Smooth muscle cell (in vitro differentiated cells): Measurements from ENCODE around the gene MAEA. TPM values are rescaled to one million over a fixed set of nuclear protein-coding genes. Genes with fewer than 3 reads are reported as not detected.
"Not testable (repeated sequence)": the region's sequence is repeated elsewhere in the genome, so short reads cannot be mapped to it uniquely, and the experiment has no call there.

ENCODE experiments used
- DNase-seq: peaks from one replicate; lab custom pipeline; 2025; ENCODE audit not compliant: unreplicated experiment; lab: John Stamatoyannopoulos, UW
- H2AFZ ChIP-seq: fragments of 200-600 bp; sonication (generic); 2 replicates; pipeline ENCODE4 v1.6.0; 2016; ENCODE audit warnings: antibody characterized with exemption, low read depth, mild to moderate bottlenecking
- H3F3A ChIP-seq: fragments of 200-600 bp; sonication (generic); 2 replicates; pipeline ENCODE4 v1.6.0; 2017; ENCODE audit warnings: antibody characterized with exemption, low read depth
- H3K27ac ChIP-seq: fragments of 200-600 bp; sonication (generic); 2 replicates; pipeline ENCODE4 v1.5.1; 2016; ENCODE audit warnings: low read depth, mild to moderate bottlenecking
- H3K27me3 ChIP-seq: fragments of 200-600 bp; sonication (generic); 2 replicates; pipeline ENCODE4 v1.6.1; 2016; ENCODE audit warnings: low read depth, mild to moderate bottlenecking
- H3K36me3 ChIP-seq: fragments of 200-600 bp; sonication (generic); 2 replicates; pipeline ENCODE4 v1.5.1; 2016; ENCODE audit warnings: low read depth
- H3K4me1 ChIP-seq: fragments of 200-600 bp; sonication (generic); 2 replicates; pipeline ENCODE4 v1.5.1; 2016; ENCODE audit warnings: low read depth
- H3K4me2 ChIP-seq: fragments of 200-600 bp; sonication (generic); 2 replicates; pipeline ENCODE4 v1.6.0; 2016; ENCODE audit warnings: mild to moderate bottlenecking
- H3K4me3 ChIP-seq: fragments of 200-600 bp; sonication (generic); 2 replicates; pipeline ENCODE4 v1.5.1; 2016; ENCODE audit warnings: mild to moderate bottlenecking
- H3K79me2 ChIP-seq: fragments of 200-600 bp; sonication (generic); 2 replicates; pipeline ENCODE4 v1.6.0; 2016; ENCODE audit warnings: low read depth, mild to moderate bottlenecking
- H3K9ac ChIP-seq: fragments of 200-600 bp; sonication (generic); 2 replicates; pipeline ENCODE4 v1.6.0; 2016; ENCODE audit warnings: low read depth
- H3K9me3 ChIP-seq: fragments of 200-600 bp; sonication (generic); replicated peaks from 2 replicates; pipeline ENCODE4 v1.5.1; 2016; ENCODE audit warnings: low read depth
- H4K20me1 ChIP-seq: fragments of 200-600 bp; sonication (generic); 2 replicates; pipeline ENCODE4 v1.6.0; 2016; ENCODE audit warnings: low read depth
- WGBS: methylation state at CpG from one replicate; pipeline ENCODE4 v1.1.7; 2016; ENCODE audit warnings: low lambda C conversion rate; 5-methylcytosine and 5-hydroxymethylcytosine counted together
- polyA plus RNA-seq: library from polyadenylated mRNA; unstranded; fragments of >200 nt; fragmentation: Nextera tagmentation; extraction: Ambion mirVana; gene quantifications from 2 replicates; pipeline ENCODE4 v1.2.1, GENCODE V29; 2016
- total RNA-seq: library from RNA; depleted of rRNA; stranded (reverse); fragments of >200 nt; gene quantifications from 2 replicates; pipeline ENCODE4 v1.2.3, GENCODE V29; 2014
- TF ChIP-seq, protein P1 (sequence below): fragments of 200-600 bp; sonication (generic); IDR thresholded peaks from 2 replicates; pipeline ENCODE4 v1.5.1; 2017; ENCODE audit warnings: borderline replicate concordance, mild to moderate bottlenecking, antibody characterized with exemption; ENCODE audit not compliant: insufficient read depth, poor library complexity, severe bottlenecking

The MAEA gene
- total and polyA plus RNA-seq, 2 experiments from 2014 or later, result 48.0 to 48.2 TPM

DNA sequence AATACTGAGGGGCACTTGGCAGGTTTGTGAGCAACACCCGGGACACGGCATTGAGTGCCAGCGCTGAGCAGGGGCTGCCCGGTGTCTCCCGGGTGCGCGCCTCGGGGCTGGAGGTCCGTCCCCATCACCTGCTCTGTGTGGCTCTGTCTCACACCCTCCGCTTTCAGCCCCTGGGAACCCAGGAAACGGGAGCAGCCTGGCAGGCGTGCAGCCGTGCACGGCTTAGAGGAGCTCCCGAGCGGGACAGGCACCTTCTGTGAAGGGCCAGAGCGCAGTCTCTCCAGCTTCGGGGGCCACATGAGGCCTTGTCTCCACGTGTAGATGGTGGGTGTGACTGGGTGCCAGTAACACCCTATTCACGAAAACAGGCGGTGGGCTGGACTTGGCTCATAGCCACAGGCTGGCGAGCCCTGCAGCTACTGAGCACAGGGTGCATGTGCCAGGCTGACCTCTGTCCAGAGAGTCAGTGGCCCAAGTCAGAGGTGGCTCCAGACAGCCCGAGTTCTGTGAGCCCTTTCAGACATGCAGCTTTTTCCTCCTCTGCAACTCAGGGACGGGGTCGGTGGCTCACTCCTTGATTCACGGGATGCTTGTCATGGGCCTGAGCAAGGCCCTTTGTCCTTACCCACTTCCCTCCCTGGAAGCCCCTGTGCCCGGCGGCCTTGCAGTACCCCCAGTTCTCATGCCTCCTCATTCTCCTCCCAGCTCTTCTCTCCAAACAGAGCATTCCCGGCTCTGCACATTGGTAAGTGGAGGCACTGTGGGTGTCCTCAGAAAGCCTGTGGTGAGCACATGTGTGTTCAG, 80.8 kb downstream of the MAEA start:
- Histone ChIP-seq H3K4me2 (no peak overlapping the region), H3F3A (no peaks in the 10 kb centered on the region), H4K20me1 (peaks cover 10% of the 10 kb centered on the region), H2AFZ (no peak overlapping the region), H3K27ac (no peak overlapping the region), H3K9ac (no peak overlapping the region), H3K9me3 (no peaks in the 10 kb centered on the region), H3K27me3 (no peaks in the 10 kb centered on the region), H3K4me1 (no peaks in the 10 kb centered on the region), H3K4me3 (no peak overlapping the region), H3K79me2 (no peaks in the 10 kb centered on the region), H3K36me3 (no peaks in the 10 kb centered on the region)
- TF ChIP-seq, protein P1, sequence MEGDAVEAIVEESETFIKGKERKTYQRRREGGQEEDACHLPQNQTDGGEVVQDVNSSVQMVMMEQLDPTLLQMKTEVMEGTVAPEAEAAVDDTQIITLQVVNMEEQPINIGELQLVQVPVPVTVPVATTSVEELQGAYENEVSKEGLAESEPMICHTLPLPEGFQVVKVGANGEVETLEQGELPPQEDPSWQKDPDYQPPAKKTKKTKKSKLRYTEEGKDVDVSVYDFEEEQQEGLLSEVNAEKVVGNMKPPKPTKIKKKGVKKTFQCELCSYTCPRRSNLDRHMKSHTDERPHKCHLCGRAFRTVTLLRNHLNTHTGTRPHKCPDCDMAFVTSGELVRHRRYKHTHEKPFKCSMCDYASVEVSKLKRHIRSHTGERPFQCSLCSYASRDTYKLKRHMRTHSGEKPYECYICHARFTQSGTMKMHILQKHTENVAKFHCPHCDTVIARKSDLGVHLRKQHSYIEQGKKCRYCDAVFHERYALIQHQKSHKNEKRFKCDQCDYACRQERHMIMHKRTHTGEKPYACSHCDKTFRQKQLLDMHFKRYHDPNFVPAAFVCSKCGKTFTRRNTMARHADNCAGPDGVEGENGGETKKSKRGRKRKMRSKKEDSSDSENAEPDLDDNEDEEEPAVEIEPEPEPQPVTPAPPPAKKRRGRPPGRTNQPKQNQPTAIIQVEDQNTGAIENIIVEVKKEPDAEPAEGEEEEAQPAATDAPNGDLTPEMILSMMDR, result no peak
- no peak for DNase-seq
- WGBS, result 97% methylated on average over 29 of the region's 29 CpGs

DNA sequence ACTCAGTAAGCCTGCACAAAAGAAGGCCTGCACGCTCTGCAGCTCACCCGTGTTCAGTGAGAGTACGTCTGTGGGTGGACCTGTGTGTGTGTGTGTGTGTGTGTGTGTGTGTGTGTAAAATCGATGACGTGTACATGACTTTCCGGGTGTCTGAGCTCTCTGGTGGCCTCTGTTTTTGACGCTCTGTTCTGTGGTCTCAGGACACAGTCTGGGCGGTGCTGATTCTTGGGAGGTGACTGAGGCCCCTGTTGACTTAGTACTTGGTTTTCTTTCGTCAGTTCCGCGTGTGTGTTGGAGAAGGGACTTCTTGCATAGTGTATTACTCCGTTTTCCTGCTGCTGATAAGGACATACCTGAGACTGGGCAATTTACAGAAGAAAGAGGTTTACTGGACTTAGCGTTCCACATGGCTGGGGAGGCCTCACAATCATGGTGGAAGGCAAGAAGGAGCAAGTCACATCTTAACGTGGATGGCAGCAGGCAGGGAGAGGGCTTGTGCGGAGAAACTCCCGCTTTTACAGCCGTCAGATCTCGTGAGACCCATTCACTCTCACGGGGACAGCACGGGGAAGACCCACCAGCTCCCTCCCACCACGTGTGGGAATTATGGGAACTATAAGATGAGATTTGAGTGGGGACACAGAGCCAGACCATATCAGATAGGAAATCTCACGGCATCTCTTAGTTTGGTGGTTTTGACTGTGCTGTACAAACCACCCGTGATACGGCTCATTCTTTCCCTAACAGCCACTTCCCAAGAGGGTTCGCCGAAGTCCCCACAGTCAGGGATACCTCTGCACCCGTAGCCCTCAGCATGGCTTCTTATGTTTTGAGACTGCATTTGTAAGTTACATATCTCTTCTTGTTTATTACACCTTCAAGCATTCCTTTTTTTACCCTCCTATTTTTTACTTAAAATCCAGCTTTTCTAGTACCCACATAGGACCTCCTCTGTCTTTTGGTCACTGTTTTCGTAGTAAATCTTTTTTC, 81.8 kb downstream of the MAEA start:
- peaks cover under 1% of the 10 kb centered on the region for H4K20me1 ChIP-seq
- 96% methylated on average over 28 of the region's 28 CpGs for WGBS
- no peaks in the 10 kb centered on the region for H3F3A ChIP-seq
- no peaks in the 10 kb centered on the region for H3K36me3 ChIP-seq
- TF ChIP-seq, protein P1, result no peak
- DNase-seq, result no peak
- H3K27ac ChIP-seq, result no peak overlapping the region
- no peaks in the 10 kb centered on the region for H3K9me3 ChIP-seq
- H2AFZ ChIP-seq, result no peak overlapping the region
- H3K4me1 ChIP-seq, result no peaks in the 10 kb centered on the region
- no peaks in the 10 kb centered on the region for H3K27me3 ChIP-seq
- H3K4me3 ChIP-seq, result no peak overlapping the region
- H3K79me2 ChIP-seq, result no peaks in the 10 kb centered on the region
- H3K4me2 ChIP-seq, result no peak overlapping the region
- no peak overlapping the region for H3K9ac ChIP-seq

DNA sequence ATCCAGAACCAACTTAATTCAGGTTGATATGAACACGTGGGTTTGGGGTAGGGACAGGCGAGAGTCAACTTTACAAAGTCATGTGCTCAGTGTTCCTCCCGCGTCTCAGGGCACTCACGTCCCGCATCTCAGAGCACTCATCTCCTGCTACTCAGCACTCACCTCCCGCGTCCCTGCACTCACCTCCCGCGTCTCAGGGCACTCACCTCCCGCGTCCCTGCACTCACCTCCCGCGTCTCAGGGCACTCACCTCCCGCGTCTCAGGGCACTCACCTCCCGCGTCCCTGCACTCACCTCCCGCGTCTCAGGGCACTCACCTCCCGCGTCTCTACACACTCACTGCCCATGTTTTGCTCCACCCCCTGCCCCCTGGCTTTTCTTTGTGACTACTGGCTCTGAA, 82.9 kb downstream of the MAEA start:
- H3K9ac ChIP-seq, H3K4me1 ChIP-seq, H3K27ac ChIP-seq, H3K4me3 ChIP-seq, H3F3A ChIP-seq, H3K79me2 ChIP-seq, H2AFZ ChIP-seq, H3K27me3 ChIP-seq, H3K9me3 ChIP-seq, DNase-seq, H3K36me3 ChIP-seq, H4K20me1 ChIP-seq, H3K4me2 ChIP-seq: not testable (repeated sequence)
- WGBS, result 90% methylated on average over 17 of the region's 22 CpGs
